Cardiac septum (tissue), 1 donor: ENCODE results near the gene CCNL2. TPM values are rescaled to one million over a fixed set of nuclear protein-coding genes. Genes with fewer than 3 reads are reported as not detected.
"Not testable (repeated sequence)": the region's sequence is repeated elsewhere in the genome, so short reads cannot be mapped to it uniquely, and the experiment has no call there.

Experiments
- DNase-seq: peaks from one replicate; pipeline ENCODE4 v3.0.0-alpha.2; 2020; ENCODE audit warnings: low spot score
- intact Hi-C: fragments of 100-400 bp; cut with DNase I; formaldehyde crosslinking; loops from one replicate; pipeline ENCODE4 v1.14.0; 2022
- long read RNA-seq: library from polyadenylated mRNA; unstranded; transcript quantifications from one replicate; pipeline ENCODE4 v2.0.0, GENCODE V29; 2021
- total RNA-seq: library from RNA; stranded (reverse); fragmentation: NEBNext Ultra II Directional; extraction: Animal tissue kit (Norgen Biotek cat#: 25700); gene quantifications from one replicate; pipeline ENCODE4 v1.2.1, GENCODE V29; 2021
- donor health status: DM: no; HTN: no; CAD: no.

The CCNL2 gene
- 78.6 TPM for total RNA-seq
- long read RNA-seq, transcript CCNL2-201 (11 exons, 2,305 nt): minor isoform, 9 of 92 reads
- long read RNA-seq, transcript CCNL2-202 (6 exons, 1,186 nt): major isoform, 23 of 92 reads
- long read RNA-seq, transcript CCNL2-204 (6 exons, 3,082 nt): minor isoform, 14 of 92 reads
- long read RNA-seq, partial matches to known transcripts: 16 of 92 reads
- long read RNA-seq, other reads (novel, unspliced or antisense): 27 of 92 reads

- peak; percentile 99 for DNase-seq
- intact Hi-C loops: loop anchor here (1.0 to 5.0 kb wide), 2 partner anchors 8 to 43 kb away; partner anchors contain the start of gene MRPL20
Measured at GRCh38 chr1:1399187-1399871, at the start of gene CCNL2. CCNL2 (minus strand) TSS chr1:1399335; CDS start chr1:1399306, 29 bp downstream.

GRCh38 chr1:1446631-1447030 is 47.5 kb upstream of the CCNL2 start:
- DNase-seq, intact Hi-C loops: not testable (repeated sequence)

GRCh38 chr1:1442069-1442770 is 43.1 kb upstream of the CCNL2 start:
- intact Hi-C loops: loop anchor here (5.0 kb wide), 1 partner anchor 45 kb away; the partner anchor contains the start of gene CCNL2
- no peak for DNase-seq

GRCh38 chr1:1441002-1441888 is 42.1 kb upstream of the CCNL2 start:
- DNase-seq: no peak
- intact Hi-C loops: loop anchor here (5.0 kb wide), 1 partner anchor 44 kb away; the partner anchor contains the start of gene CCNL2

- no peak for DNase-seq
- intact Hi-C loops: loop anchor here (5.0 kb wide), 1 partner anchor 43 kb away; the partner anchor contains the start of gene CCNL2
Measured at GRCh38 chr1:1440262-1441001, 41.3 kb upstream of the CCNL2 start.

GRCh38 chr1:1439546-1440261 is 40.6 kb upstream of the CCNL2 start:
- intact Hi-C loops: loop anchor here (5.0 kb wide), 1 partner anchor 42 kb away; the partner anchor contains the start of gene CCNL2

GRCh38 chr1:1438531-1439381 is 39.6 kb upstream of the CCNL2 start:
- intact Hi-C loops: no loop called here
- DNase-seq: no peak

More at GRCh38 chr1:1439546-1440261, 40.6 kb upstream of the CCNL2 start:
- no peak for DNase-seq

GRCh38 chr1:1437904-1438376 is 38.8 kb upstream of the CCNL2 start:
- intact Hi-C loops: no loop called here
- DNase-seq: no peak

- intact Hi-C loops: no loop called here
- no peak for DNase-seq
Measured at GRCh38 chr1:1437033-1437903, 38.1 kb upstream of the CCNL2 start.

- intact Hi-C loops: no loop called here
- DNase-seq: no peak
Measured at GRCh38 chr1:1436630-1437032, 37.5 kb upstream of the CCNL2 start.

- intact Hi-C loops: no loop called here
- DNase-seq: no peak
Measured at GRCh38 chr1:1435911-1436629, 36.9 kb upstream of the CCNL2 start.

GRCh38 chr1:1435106-1435903 is 36.2 kb upstream of the CCNL2 start, which contains the start of gene VWA1:
VWA1 (plus strand) TSS chr1:1435690; CDS start chr1:1435749, 59 bp downstream.
- intact Hi-C loops: no loop called here
- DNase-seq: no peak

GRCh38 chr1:1434824-1435105 is 35.6 kb upstream of the CCNL2 start:
- intact Hi-C loops: loop anchor here (5.0 kb wide), 1 partner anchor 77 kb away; the partner anchor contains the start of gene MXRA8
- no peak for DNase-seq

- intact Hi-C loops: loop anchor here (5.0 kb wide), 1 partner anchor 77 kb away; the partner anchor contains the start of gene MXRA8
- DNase-seq: peak; percentile 84
Measured at GRCh38 chr1:1434131-1434823, 35.1 kb upstream of the CCNL2 start.
